Measurements from ENCODE around the gene SERPINE1.

DNA sequence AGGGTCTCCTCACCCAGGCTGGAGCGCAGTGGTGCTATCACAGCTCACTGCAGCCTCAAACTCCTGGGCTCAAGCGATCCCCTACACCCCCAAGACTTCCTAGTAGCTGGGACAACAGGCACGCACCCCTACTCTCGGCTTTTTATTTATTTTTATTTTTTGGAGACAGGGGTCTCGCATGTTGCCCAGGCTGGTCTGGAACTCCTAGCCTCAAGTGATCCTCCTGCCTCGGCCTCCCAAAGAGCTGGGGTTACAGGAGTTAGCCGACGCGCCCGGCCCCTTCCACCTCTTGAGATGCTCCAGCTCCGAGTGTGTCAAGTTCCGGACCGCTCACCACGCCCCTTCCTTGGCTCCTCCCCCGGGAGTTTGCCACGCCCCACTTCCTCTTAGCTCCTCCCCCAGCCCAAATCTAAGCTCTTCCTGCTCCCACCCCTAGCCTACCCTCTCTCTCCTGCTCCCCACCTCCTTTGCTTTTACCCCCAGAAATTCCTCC is 46.9 kb downstream of the SERPINE1 start:
- TF ChIP-seq, protein P1, sequence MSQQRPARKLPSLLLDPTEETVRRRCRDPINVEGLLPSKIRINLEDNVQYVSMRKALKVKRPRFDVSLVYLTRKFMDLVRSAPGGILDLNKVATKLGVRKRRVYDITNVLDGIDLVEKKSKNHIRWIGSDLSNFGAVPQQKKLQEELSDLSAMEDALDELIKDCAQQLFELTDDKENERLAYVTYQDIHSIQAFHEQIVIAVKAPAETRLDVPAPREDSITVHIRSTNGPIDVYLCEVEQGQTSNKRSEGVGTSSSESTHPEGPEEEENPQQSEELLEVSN (IDR thresholded peaks at IDR 0.05): no peak
- no peak for TF ChIP-seq EZH2 (IDR thresholded peaks at IDR 0.05; ENCODE audit: low read depth, low read length, severe bottlenecking)
- TF ChIP-seq, protein P2, sequence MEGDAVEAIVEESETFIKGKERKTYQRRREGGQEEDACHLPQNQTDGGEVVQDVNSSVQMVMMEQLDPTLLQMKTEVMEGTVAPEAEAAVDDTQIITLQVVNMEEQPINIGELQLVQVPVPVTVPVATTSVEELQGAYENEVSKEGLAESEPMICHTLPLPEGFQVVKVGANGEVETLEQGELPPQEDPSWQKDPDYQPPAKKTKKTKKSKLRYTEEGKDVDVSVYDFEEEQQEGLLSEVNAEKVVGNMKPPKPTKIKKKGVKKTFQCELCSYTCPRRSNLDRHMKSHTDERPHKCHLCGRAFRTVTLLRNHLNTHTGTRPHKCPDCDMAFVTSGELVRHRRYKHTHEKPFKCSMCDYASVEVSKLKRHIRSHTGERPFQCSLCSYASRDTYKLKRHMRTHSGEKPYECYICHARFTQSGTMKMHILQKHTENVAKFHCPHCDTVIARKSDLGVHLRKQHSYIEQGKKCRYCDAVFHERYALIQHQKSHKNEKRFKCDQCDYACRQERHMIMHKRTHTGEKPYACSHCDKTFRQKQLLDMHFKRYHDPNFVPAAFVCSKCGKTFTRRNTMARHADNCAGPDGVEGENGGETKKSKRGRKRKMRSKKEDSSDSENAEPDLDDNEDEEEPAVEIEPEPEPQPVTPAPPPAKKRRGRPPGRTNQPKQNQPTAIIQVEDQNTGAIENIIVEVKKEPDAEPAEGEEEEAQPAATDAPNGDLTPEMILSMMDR (IDR thresholded peaks at IDR 0.05; ENCODE audit: control extremely low read depth in 1 of 3, insufficient read depth in 1 of 3, low read depth in 1 of 3, low read length in 3 of 3): no peak
- TF ChIP-seq CHD1 (IDR thresholded peaks at IDR 0.05; ENCODE audit: low read depth, low read length): no peak
- TF ChIP-seq POLR2A (IDR thresholded peaks at IDR 0.05; ENCODE audit: control extremely low read depth in 1 of 2, low read depth in 2 of 2, low read length in 2 of 2): no peak
- TF ChIP-seq CBX8 (IDR thresholded peaks at IDR 0.05; ENCODE audit: borderline replicate concordance, low read depth, low read length): no peak
- TF ChIP-seq, protein P3, sequence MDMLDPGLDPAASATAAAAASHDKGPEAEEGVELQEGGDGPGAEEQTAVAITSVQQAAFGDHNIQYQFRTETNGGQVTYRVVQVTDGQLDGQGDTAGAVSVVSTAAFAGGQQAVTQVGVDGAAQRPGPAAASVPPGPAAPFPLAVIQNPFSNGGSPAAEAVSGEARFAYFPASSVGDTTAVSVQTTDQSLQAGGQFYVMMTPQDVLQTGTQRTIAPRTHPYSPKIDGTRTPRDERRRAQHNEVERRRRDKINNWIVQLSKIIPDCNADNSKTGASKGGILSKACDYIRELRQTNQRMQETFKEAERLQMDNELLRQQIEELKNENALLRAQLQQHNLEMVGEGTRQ (IDR thresholded peaks at IDR 0.05; ENCODE audit: low read length): no peak
- no peak for TF ChIP-seq GTF2F1 (IDR thresholded peaks at IDR 0.05; ENCODE audit: borderline replicate concordance, low read depth, low read length)
- TF ChIP-seq RFX5 (IDR thresholded peaks at IDR 0.05; ENCODE audit: borderline replicate concordance, low read depth, low read length): no peak
- no peak for TF ChIP-seq EP300 (IDR thresholded peaks at IDR 0.05; ENCODE audit: borderline replicate concordance in 1 of 2, low read depth in 2 of 2, low read length in 2 of 2)

All from H1 (cell line).